Ishikawa (cell line): Measurements from ENCODE around the gene UBE2Q2.

ENCODE experiments used
- CREB1 ChIP-seq: IDR thresholded peaks from 2 replicates; pipeline ENCODE4 v1.6.1; 2012; ENCODE audit warnings: low read depth
- EP300 ChIP-seq: IDR thresholded peaks from 2 replicates; pipeline ENCODE4 v1.6.1; 2012; ENCODE audit warnings: borderline replicate concordance
- TAF1 ChIP-seq: IDR thresholded peaks from 2 replicates; pipeline ENCODE4 v1.6.1; 2012; ENCODE audit warnings: low read depth, mild to moderate bottlenecking
- YY1 ChIP-seq: IDR thresholded peaks from 2 replicates; pipeline ENCODE4 v1.6.1; 2012; ENCODE audit warnings: low read depth
- TF ChIP-seq, protein P1 (sequence below): IDR thresholded peaks from 2 replicates; pipeline ENCODE4 v1.6.1; 2012
- TF ChIP-seq, protein P2 (sequence below): IDR thresholded peaks from 2 replicates; pipeline ENCODE4 v1.6.1; 2012; ENCODE audit warnings: low read depth, mild to moderate bottlenecking

DNA sequence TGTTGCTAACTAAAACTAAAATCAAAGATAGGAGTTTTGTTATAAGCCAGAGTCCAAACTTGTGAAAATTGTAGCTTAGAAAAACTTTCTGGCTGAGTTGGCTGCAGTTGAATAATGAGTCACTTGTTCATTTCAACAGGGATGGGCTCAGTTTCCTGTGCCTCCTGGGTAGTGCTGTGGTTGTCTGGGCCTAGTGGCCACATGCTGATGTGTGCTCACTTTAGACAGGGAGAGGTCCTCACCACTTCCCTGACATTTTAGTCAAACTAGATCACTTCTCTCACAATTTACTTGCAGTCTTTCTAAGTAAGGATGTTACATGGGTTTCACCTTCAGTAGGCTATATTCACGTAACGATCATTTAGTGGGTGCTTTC is 6.3 kb upstream of the UBE2Q2 start:
- TF ChIP-seq CREB1 (no peak), YY1 (no peak), TAF1 (no peak), EP300 (no peak)
- TF ChIP-seq, protein P1, sequence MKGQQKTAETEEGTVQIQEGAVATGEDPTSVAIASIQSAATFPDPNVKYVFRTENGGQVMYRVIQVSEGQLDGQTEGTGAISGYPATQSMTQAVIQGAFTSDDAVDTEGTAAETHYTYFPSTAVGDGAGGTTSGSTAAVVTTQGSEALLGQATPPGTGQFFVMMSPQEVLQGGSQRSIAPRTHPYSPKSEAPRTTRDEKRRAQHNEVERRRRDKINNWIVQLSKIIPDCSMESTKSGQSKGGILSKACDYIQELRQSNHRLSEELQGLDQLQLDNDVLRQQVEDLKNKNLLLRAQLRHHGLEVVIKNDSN, result no peak
- TF ChIP-seq, protein P2, sequence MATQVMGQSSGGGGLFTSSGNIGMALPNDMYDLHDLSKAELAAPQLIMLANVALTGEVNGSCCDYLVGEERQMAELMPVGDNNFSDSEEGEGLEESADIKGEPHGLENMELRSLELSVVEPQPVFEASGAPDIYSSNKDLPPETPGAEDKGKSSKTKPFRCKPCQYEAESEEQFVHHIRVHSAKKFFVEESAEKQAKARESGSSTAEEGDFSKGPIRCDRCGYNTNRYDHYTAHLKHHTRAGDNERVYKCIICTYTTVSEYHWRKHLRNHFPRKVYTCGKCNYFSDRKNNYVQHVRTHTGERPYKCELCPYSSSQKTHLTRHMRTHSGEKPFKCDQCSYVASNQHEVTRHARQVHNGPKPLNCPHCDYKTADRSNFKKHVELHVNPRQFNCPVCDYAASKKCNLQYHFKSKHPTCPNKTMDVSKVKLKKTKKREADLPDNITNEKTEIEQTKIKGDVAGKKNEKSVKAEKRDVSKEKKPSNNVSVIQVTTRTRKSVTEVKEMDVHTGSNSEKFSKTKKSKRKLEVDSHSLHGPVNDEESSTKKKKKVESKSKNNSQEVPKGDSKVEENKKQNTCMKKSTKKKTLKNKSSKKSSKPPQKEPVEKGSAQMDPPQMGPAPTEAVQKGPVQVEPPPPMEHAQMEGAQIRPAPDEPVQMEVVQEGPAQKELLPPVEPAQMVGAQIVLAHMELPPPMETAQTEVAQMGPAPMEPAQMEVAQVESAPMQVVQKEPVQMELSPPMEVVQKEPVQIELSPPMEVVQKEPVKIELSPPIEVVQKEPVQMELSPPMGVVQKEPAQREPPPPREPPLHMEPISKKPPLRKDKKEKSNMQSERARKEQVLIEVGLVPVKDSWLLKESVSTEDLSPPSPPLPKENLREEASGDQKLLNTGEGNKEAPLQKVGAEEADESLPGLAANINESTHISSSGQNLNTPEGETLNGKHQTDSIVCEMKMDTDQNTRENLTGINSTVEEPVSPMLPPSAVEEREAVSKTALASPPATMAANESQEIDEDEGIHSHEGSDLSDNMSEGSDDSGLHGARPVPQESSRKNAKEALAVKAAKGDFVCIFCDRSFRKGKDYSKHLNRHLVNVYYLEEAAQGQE, result no peak
